Panc1 (cell line): ENCODE measurements around the gene KBTBD6.

Experiments used
- SIN3A ChIP-seq: IDR thresholded peaks from 2 replicates; pipeline ENCODE4 v1.6.1; 2012; ENCODE audit warnings: low read depth, mild to moderate bottlenecking, low read length, moderate library complexity, borderline replicate concordance; ENCODE audit not compliant: insufficient read depth
- TF ChIP-seq, protein P1 (sequence below): fragments of 450-650 bp; IDR thresholded peaks from 2 replicates; pipeline ENCODE4 v1.5.1; 2017; ENCODE audit warnings: mild to moderate bottlenecking

DNA sequence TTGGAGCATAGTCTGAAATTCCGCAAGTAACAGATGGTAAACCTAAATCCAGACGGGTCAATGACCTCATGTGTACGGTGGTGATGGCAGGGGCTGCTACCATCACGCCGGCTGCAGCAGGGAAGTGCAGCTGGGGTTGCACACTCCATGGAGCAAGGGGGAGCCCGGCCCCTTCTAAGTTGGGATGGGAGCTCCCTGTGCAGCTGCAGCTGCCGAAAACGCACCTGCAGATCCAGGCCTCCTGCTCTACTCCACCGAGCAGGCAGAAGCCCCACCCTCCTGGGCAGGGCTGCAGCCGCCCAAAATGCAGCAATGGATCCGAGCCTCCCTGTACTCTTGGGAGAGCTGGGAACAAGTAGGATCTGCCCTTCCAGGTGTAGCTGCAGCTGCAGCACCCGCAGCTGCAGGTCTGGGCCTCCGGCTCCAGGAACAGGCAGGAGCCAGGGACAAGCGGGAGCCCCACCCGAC, 25.5 kb downstream of the KBTBD6 start:
- TF ChIP-seq, protein P1, sequence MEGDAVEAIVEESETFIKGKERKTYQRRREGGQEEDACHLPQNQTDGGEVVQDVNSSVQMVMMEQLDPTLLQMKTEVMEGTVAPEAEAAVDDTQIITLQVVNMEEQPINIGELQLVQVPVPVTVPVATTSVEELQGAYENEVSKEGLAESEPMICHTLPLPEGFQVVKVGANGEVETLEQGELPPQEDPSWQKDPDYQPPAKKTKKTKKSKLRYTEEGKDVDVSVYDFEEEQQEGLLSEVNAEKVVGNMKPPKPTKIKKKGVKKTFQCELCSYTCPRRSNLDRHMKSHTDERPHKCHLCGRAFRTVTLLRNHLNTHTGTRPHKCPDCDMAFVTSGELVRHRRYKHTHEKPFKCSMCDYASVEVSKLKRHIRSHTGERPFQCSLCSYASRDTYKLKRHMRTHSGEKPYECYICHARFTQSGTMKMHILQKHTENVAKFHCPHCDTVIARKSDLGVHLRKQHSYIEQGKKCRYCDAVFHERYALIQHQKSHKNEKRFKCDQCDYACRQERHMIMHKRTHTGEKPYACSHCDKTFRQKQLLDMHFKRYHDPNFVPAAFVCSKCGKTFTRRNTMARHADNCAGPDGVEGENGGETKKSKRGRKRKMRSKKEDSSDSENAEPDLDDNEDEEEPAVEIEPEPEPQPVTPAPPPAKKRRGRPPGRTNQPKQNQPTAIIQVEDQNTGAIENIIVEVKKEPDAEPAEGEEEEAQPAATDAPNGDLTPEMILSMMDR, result no peak
- TF ChIP-seq SIN3A, result no peak
